ENCODE results near the gene ALDH2.

DNA sequence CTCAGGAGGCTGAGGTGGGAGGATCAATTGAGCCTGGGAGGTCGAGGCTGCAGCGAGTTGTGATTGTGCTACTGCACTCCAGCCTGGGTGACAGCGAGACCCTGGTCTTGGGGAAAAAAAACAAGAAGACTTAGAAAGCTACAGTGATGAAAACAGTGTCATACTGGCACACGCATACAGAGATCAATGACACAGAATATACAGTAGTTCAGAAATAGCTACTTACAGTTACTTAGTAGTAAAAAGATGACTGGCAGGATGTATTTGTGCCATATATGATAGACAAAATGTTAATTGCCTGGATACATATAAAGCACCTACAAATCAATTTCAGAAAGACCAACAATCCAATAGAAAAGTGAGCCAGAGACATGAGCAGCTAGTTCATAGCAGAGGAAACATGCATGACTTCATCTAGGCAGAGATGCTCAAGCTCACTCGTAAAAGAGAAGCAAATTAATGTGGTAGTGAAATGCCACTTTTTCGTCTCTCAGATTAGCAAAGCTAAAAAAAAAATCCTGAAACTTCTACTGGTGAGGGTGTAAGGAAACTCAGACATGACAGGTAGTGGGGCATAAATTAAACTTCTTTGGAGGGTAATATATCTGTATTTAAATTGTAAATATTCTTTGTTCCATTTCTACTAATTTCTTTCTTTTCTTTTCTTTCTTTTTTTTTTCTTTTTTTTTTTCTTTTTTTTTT, 2.5 kb upstream of the ALDH2 start:
- no peak for TF ChIP-seq FOXM1 (IDR thresholded peaks at IDR 0.05; ENCODE audit: low read depth)
- TF ChIP-seq, protein P1, sequence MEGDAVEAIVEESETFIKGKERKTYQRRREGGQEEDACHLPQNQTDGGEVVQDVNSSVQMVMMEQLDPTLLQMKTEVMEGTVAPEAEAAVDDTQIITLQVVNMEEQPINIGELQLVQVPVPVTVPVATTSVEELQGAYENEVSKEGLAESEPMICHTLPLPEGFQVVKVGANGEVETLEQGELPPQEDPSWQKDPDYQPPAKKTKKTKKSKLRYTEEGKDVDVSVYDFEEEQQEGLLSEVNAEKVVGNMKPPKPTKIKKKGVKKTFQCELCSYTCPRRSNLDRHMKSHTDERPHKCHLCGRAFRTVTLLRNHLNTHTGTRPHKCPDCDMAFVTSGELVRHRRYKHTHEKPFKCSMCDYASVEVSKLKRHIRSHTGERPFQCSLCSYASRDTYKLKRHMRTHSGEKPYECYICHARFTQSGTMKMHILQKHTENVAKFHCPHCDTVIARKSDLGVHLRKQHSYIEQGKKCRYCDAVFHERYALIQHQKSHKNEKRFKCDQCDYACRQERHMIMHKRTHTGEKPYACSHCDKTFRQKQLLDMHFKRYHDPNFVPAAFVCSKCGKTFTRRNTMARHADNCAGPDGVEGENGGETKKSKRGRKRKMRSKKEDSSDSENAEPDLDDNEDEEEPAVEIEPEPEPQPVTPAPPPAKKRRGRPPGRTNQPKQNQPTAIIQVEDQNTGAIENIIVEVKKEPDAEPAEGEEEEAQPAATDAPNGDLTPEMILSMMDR (IDR thresholded peaks at IDR 0.05): no peak
- TF ChIP-seq MXI1 (IDR thresholded peaks at IDR 0.05; ENCODE audit: low read depth, low read length): no peak
